ENCODE data around the gene FOXC1.

Gene FOXC1

DNA sequence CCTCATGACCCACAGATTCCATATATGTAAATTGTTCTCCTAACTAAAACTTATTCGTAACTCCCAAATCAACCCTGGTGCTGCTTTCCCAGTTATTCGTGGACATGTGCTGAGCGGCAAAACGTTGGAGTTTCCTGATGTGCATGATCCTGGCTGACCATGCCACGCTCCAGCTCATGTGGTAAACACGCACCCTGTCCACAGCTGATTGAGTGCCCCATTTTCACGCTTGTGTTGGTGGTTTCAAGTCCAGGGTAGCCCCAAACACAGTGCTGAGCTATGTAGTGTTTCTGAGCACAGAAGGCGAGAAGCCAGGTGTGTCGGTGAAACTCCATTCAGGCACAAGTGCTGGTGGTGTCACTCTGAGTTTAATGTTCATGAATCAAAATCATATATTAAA lies 19.1 kb upstream of the FOXC1 start:
- no peak for FAIRE-seq
- no peak for DNase-seq (ENCODE audit: insufficient read length, low spot score)
- TF ChIP-seq POLR2A (IDR thresholded peaks at IDR 0.05; ENCODE audit: low read depth, low read length) (no peak), TAF1 (IDR thresholded peaks at IDR 0.05; ENCODE audit: low read depth, low read length) (no peak), PAX5 (IDR thresholded peaks at IDR 0.05; ENCODE audit: insufficient read depth, low read length, severe bottlenecking) (no peak), POU2F2 (IDR thresholded peaks at IDR 0.05; ENCODE audit: low read depth, low read length) (no peak), SPI1 (IDR thresholded peaks at IDR 0.05; ENCODE audit: low read depth, low read length) (no peak), POLR2AphosphoS5 (IDR thresholded peaks at IDR 0.05; ENCODE audit: low read depth, low read length) (no peak)

DNA sequence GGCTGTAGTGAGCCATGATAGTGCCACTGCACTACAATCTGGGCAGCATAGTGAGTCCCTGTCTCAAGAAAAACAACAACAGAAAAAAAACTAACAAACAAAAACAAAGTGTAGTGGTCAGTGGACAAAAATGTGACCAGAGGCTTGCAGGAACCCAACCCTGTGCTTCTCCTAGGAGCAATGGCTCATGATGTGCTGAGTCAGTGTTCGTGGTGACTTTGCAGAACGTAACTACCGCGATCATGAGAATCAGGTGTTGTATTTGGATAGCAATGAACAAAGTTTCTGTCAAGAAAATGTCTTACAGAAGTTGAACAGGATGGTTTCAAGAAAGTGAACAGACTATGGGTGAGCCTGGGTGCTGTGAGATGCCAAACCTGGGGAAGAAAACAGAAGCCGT lies 18.5 kb upstream of the FOXC1 start:
- FAIRE-seq (no peak), DNase-seq (ENCODE audit: insufficient read length, low spot score) (no peak)
- TF ChIP-seq POU2F2 (IDR thresholded peaks at IDR 0.05; ENCODE audit: low read depth, low read length): no peak
- no peak for TF ChIP-seq TAF1 (IDR thresholded peaks at IDR 0.05; ENCODE audit: low read depth, low read length)
- TF ChIP-seq POLR2A (IDR thresholded peaks at IDR 0.05; ENCODE audit: low read depth, low read length): no peak
- no peak for TF ChIP-seq SPI1 (IDR thresholded peaks at IDR 0.05; ENCODE audit: low read depth, low read length)
- TF ChIP-seq POLR2AphosphoS5 (IDR thresholded peaks at IDR 0.05; ENCODE audit: low read depth, low read length): no peak
- no peak for TF ChIP-seq PAX5 (IDR thresholded peaks at IDR 0.05; ENCODE audit: insufficient read depth, low read length, severe bottlenecking)

DNA sequence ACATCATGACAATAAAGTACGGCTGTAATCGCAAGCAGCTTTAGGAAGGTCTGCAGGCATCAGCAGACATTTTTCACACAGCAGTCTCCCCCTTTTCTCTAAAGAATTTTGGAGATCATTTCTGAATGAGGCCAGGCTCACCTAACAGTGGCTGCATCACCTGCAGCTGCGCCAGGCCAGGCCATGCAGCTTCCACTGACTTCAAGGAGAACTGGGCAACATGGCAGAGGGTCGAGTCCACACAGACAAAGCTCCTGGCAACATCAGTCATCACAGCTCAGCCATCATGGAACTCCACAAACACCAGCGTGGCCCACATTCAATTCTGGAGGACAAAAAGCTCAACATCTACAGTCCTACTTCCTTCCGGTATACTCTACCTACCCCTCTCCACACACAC lies 17.8 kb upstream of the FOXC1 start:
- no peak for DNase-seq (ENCODE audit: insufficient read length, low spot score)

DNA sequence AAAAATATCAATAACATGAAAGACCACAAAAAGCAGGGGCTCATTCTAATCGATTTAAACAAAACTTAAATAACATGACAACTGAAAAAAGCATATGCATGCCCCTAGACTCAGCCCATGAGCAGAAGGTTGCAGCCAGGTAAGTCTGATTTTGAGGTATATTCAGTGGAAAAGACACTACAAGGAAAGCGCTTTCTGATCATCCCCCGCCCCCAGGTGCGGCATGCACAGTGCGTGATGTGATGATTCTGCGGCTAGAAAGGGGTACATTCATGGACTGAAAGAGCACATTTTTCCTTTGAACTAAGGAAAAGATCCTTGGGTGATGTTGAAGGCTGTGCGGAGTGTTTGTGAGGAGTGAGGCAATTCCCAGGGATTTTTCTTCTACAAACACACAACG lies 16.9 kb upstream of the FOXC1 start:
- FAIRE-seq (no peak), DNase-seq (ENCODE audit: insufficient read length, low spot score) (no peak)
- TF ChIP-seq POLR2AphosphoS5 (IDR thresholded peaks at IDR 0.05; ENCODE audit: low read depth, low read length) (no peak), POU2F2 (IDR thresholded peaks at IDR 0.05; ENCODE audit: low read depth, low read length) (no peak), SPI1 (IDR thresholded peaks at IDR 0.05; ENCODE audit: low read depth, low read length) (no peak), PAX5 (IDR thresholded peaks at IDR 0.05; ENCODE audit: insufficient read depth, low read length, severe bottlenecking) (no peak)

More for the DNA sequence above, 17.8 kb upstream of the FOXC1 start:
- TF ChIP-seq TAF1 (IDR thresholded peaks at IDR 0.05; ENCODE audit: low read depth, low read length) (no peak), SPI1 (IDR thresholded peaks at IDR 0.05; ENCODE audit: low read depth, low read length) (no peak), POU2F2 (IDR thresholded peaks at IDR 0.05; ENCODE audit: low read depth, low read length) (no peak), PAX5 (IDR thresholded peaks at IDR 0.05; ENCODE audit: insufficient read depth, low read length, severe bottlenecking) (no peak), POLR2A (IDR thresholded peaks at IDR 0.05; ENCODE audit: low read depth, low read length) (no peak), POLR2AphosphoS5 (IDR thresholded peaks at IDR 0.05; ENCODE audit: low read depth, low read length) (no peak)
- FAIRE-seq: no peak

DNA sequence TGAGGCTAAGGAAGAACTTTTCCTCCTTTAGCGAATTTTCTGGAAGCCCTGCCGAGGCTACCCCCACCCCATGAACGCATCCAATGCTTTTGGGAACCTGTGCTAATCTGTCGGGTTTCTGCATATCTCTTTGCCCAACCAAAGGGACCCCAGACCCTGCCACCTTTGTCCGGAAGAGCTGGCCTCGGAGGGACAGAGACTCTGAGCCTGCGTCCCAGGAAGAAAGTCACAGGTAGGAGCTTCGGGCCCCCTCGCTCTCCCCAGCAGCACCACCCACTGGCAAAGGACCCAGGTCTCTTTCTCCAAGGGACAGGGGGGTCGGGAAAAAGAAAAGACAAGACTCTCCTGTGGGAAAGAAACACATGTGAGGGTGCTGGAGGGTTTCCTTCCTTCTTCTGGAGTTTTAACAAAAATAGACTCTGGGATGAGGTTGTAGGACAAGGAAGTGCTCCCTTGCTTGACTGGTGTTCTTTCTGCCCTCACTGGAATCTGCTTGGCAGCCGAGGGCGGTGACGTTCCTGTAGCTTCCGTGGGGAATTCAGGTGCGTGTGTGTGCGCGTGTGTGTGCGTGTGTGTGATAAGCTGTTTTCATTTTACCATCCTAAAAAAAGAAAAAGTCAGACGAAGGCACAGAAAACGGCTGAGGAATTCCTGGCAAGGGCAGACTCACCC lies 16.3 kb upstream of the FOXC1 start:
- TF ChIP-seq POU2F2 (IDR thresholded peaks at IDR 0.05; ENCODE audit: low read depth, low read length): no peak
- TF ChIP-seq POLR2AphosphoS5 (IDR thresholded peaks at IDR 0.05; ENCODE audit: low read depth, low read length): no peak
- TF ChIP-seq TAF1 (IDR thresholded peaks at IDR 0.05; ENCODE audit: low read depth, low read length): no peak
- TF ChIP-seq PAX5 (IDR thresholded peaks at IDR 0.05; ENCODE audit: insufficient read depth, low read length, severe bottlenecking): no peak
- TF ChIP-seq SPI1 (IDR thresholded peaks at IDR 0.05; ENCODE audit: low read depth, low read length): no peak
- TF ChIP-seq POLR2A (IDR thresholded peaks at IDR 0.05; ENCODE audit: low read depth, low read length): no peak
- DNase-seq (ENCODE audit: insufficient read length, low spot score) (no peak), FAIRE-seq (no peak)

DNA sequence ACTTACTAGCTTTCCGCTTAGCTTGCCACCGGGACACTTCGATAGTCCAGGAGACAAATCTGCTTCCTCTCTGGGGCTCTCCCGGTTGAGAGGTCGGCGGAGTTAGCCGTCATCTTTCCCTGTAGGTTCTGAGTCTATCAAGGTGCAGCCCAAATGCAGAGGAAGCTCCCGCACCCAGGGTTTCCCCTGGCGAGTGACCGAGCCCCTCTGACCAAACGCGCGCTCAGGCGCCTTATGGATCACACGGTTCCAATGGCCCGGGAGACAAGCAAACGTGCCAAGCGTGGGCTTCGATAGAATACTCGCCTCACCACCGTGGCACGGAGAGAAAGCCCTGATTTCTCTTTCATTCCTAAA lies 15.8 kb upstream of the FOXC1 start:
- TF ChIP-seq POLR2AphosphoS5 (IDR thresholded peaks at IDR 0.05; ENCODE audit: low read depth, low read length) (no peak), SPI1 (IDR thresholded peaks at IDR 0.05; ENCODE audit: low read depth, low read length) (no peak), PAX5 (IDR thresholded peaks at IDR 0.05; ENCODE audit: insufficient read depth, low read length, severe bottlenecking) (no peak), TAF1 (IDR thresholded peaks at IDR 0.05; ENCODE audit: low read depth, low read length) (no peak), POLR2A (IDR thresholded peaks at IDR 0.05; ENCODE audit: low read depth, low read length) (no peak), POU2F2 (IDR thresholded peaks at IDR 0.05; ENCODE audit: low read depth, low read length) (no peak)
- no peak for DNase-seq (ENCODE audit: insufficient read length, low spot score)
- FAIRE-seq: no peak

DNA sequence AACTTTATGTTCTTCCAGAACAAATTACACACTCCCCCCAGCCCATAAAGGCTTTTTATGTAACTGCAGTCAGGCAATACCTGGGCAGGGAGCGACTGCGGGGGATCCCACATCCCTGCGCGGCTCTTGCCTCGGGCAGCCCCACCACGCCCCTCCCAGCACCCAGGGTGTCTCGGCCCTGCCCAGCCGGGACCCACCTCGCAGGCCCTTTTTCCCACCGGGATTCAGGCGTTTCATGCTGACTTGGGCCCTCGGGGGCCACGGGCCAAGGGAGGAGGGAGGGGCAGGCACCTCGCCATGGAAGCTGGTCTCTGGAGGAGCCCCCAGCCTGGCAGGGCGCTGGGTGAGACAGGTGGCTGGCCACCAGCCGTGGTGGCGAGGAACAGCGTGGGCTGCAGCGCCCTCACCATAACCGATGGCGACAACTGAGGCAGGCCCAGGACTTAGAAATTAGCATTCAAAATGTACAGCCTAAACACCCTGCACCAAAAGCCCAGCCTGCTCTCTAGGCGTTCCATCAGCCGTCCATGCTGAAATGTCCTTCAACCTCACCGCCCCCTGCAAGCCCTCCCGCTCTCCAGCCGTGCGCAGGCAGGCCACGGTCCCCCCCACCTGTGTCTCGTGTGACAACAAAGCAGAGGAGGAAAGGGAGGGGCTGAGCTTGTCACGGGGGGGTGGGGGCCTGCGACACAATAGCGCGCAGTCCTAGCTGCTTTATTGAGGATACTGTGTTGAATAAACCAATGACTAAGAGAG lies 15.1 kb upstream of the FOXC1 start:
- no peak for TF ChIP-seq POU2F2 (IDR thresholded peaks at IDR 0.05; ENCODE audit: low read depth, low read length)
- no peak for TF ChIP-seq PAX5 (IDR thresholded peaks at IDR 0.05; ENCODE audit: insufficient read depth, low read length, severe bottlenecking)
- TF ChIP-seq POLR2A (IDR thresholded peaks at IDR 0.05; ENCODE audit: low read depth, low read length): no peak
- TF ChIP-seq POLR2AphosphoS5 (IDR thresholded peaks at IDR 0.05; ENCODE audit: low read depth, low read length): no peak
- no peak for TF ChIP-seq TAF1 (IDR thresholded peaks at IDR 0.05; ENCODE audit: low read depth, low read length)
- TF ChIP-seq SPI1 (IDR thresholded peaks at IDR 0.05; ENCODE audit: low read depth, low read length): no peak
- no peak for FAIRE-seq
- DNase-seq (ENCODE audit: insufficient read length, low spot score): no peak

DNA sequence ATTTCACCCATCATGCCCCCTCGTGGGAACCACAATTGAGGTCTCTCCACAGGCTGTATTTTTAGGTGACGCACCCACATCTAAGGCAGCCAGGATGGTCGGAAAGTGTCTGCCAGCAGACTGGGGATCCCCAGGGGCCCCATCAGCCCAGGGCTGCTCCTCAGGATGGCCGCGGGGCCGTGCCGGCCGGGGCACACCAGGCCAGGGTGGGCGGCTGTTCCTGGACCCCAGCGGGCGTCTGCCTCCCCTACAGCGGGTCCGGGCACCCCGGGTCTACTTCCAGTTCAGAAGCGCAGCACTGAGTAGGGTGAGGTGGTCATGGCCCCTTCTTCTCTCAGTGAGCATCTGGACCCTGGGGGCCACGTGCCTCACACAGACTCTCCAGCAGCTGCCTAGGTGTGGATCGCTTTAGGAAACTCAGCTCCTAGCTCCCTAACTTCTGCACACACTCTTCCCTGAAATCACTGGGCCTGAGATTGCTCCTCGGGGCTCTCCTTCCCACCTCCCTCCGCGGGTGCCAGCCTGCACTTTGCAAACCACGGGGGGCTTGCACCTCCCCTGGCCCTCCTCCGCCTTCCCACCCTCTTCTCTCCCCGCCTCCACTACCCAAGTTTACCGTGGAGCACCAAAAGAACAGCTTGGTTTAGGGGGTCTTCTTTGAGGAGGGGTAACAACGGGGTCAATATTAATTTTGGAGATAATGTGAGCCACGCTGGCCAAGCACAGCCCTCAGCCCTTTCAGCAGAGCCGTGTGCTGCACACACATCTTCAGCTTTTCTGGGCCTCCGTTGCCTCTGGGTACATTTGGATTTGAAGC lies 14.2 kb upstream of the FOXC1 start:
- no peak for FAIRE-seq
- TF ChIP-seq TAF1 (IDR thresholded peaks at IDR 0.05; ENCODE audit: low read depth, low read length) (no peak), POLR2A (IDR thresholded peaks at IDR 0.05; ENCODE audit: low read depth, low read length) (no peak), POLR2AphosphoS5 (IDR thresholded peaks at IDR 0.05; ENCODE audit: low read depth, low read length) (no peak), PAX5 (IDR thresholded peaks at IDR 0.05; ENCODE audit: insufficient read depth, low read length, severe bottlenecking) (no peak), POU2F2 (IDR thresholded peaks at IDR 0.05; ENCODE audit: low read depth, low read length) (no peak), SPI1 (IDR thresholded peaks at IDR 0.05; ENCODE audit: low read depth, low read length) (no peak)
- no peak for DNase-seq (ENCODE audit: insufficient read length, low spot score)

All from GM12891 (cell line).